HepG2 (cell line): ENCODE measurements around the gene UBAP2L. TPM values are rescaled to one million over a fixed set of nuclear protein-coding genes. Genes with fewer than 3 reads are reported as not detected.

ENCODE experiments used
- ARHGAP35 ChIP-seq: sonication (generic); formaldehyde crosslinking; IDR thresholded peaks from 2 replicates; pipeline ENCODE4 v1.9.0; 2022; ENCODE audit warnings: mild to moderate bottlenecking, inconsistent platforms, moderate library complexity, missing genetic modification reagents, borderline replicate concordance
- ARID3A ChIP-seq: IDR thresholded peaks from 2 replicates; pipeline ENCODE4 v1.6.1; 2012; ENCODE audit warnings: low read depth, low read length, improper control_type of control experiment
- ARID4A ChIP-seq: sonication (generic); formaldehyde crosslinking; IDR thresholded peaks from 2 replicates; pipeline ENCODE4 v1.5.0; 2020; ENCODE audit warnings: mild to moderate bottlenecking, missing genetic modification reagents, borderline replicate concordance
- ELK4 ChIP-seq: sonication (generic); formaldehyde crosslinking; IDR thresholded peaks from 2 replicates; pipeline ENCODE4 v1.9.0; 2021; ENCODE audit warnings: missing genetic modification reagents, borderline replicate concordance
- FOXC1 ChIP-seq: sonication (generic); formaldehyde crosslinking; IDR thresholded peaks from 2 replicates; pipeline ENCODE4 v1.8.0; 2022; ENCODE audit warnings: mild to moderate bottlenecking, missing genetic modification reagents, borderline replicate concordance
- FOXP4 ChIP-seq: sonication (generic); formaldehyde crosslinking; IDR thresholded peaks from 2 replicates; pipeline ENCODE4 v1.4.0; 2020; ENCODE audit warnings: missing genetic modification reagents
- PLSCR1 ChIP-seq: sonication (generic); formaldehyde crosslinking; IDR thresholded peaks from 2 replicates; pipeline ENCODE4 v1.5.0; 2020; ENCODE audit warnings: missing genetic modification reagents, mild to moderate bottlenecking, borderline replicate concordance
- POLR2AphosphoS5 ChIP-seq: IDR thresholded peaks from 2 replicates; pipeline ENCODE4 v1.6.1; 2012; ENCODE audit warnings: low read depth, low read length
- SATB2 ChIP-seq: sonication (generic); formaldehyde crosslinking; IDR thresholded peaks from 2 replicates; pipeline ENCODE4 v1.5.0; 2020; ENCODE audit warnings: missing genetic modification reagents
- WIZ ChIP-seq: sonication (generic); formaldehyde crosslinking; IDR thresholded peaks from 2 replicates; pipeline ENCODE4 v1.5.1; 2020; ENCODE audit warnings: mild to moderate bottlenecking, missing genetic modification reagents
- ZFP90 ChIP-seq: sonication (generic); formaldehyde crosslinking; IDR thresholded peaks from 2 replicates; pipeline ENCODE4 v1.8.0; 2022; ENCODE audit warnings: missing genetic modification reagents, mild to moderate bottlenecking, inconsistent platforms, borderline replicate concordance
- ZNF331 ChIP-seq: sonication (generic); formaldehyde crosslinking; IDR thresholded peaks from 2 replicates; pipeline ENCODE4 v1.4.0; 2020; ENCODE audit warnings: missing genetic modification reagents
- ZNF543 ChIP-seq: sonication (generic); formaldehyde crosslinking; IDR thresholded peaks from 2 replicates; pipeline ENCODE4 v1.4.0; 2020; ENCODE audit warnings: mild to moderate bottlenecking, missing genetic modification reagents
- ZNF570 ChIP-seq: sonication (generic); formaldehyde crosslinking; IDR thresholded peaks from 2 replicates; pipeline ENCODE4 v1.4.0; 2020; ENCODE audit warnings: mild to moderate bottlenecking, missing genetic modification reagents, borderline replicate concordance
- polyA plus RNA-seq, 8 experiments: library from polyadenylated mRNA; depleted of rRNA in 3 of 8; stranded (reverse) in 7 of 8; unstranded in 1 of 8; fragments of >200 nt; fragmentation: Illumina TruSeq in 4 of 8; extraction: Trizol in 4 of 8; gene quantifications; 2 replicates each; pipeline versions ENCODE4 v1.2.1 to v1.2.3, GENCODE V29; 2011 to 2016; ENCODE audit warnings: low read depth in 4 of 8, missing spikeins in 1 of 8, mixed read lengths in 1 of 8; ENCODE audit not compliant: insufficient read depth in 1 of 8
- total RNA-seq, 5 experiments: library from RNA; depleted of rRNA; stranded (reverse); fragments of >200 nt; fragmentation: Illumina TruSeq; extraction: Trizol; gene quantifications; 2 replicates each; pipeline ENCODE4 v1.2.3, GENCODE V29; 2016; ENCODE audit warnings: low read depth in 1 of 5

The UBAP2L gene
- total and polyA plus RNA-seq, 2 of the 13 experiments (the other 11 are each of a cell fraction or from before 2014, with no cell fraction given) = 74.2 to 159 TPM

- TF ChIP-seq ARID3A = no peak
- TF ChIP-seq ARHGAP35 = peak; percentile 59; the same call in 1 of the 2 replicates
- no peak for TF ChIP-seq ZNF570 (CRISPR knock-in tag)
- peak; percentile 72; the same call in 1 of the 2 replicates for TF ChIP-seq ZFP90 (CRISPR knock-in tag)
- TF ChIP-seq FOXC1 (CRISPR knock-in tag) = peak; percentile 99
- 0 out of 2 replicates have a peak, but pooled peaks have one; percentile 10 for TF ChIP-seq ELK4
- TF ChIP-seq FOXP4 (CRISPR knock-in tag) = peak; percentile 74
- TF ChIP-seq POLR2AphosphoS5 = peak; percentile 95
- TF ChIP-seq ZNF543 (CRISPR knock-in tag) = 0 out of 2 replicates have a peak, but pooled peaks have one; percentile 44
- peak; percentile 50 for TF ChIP-seq ZNF331 (CRISPR knock-in tag)
- no peak; the same call in none of the 2 replicates for TF ChIP-seq SATB2
- TF ChIP-seq ARID4A (CRISPR knock-in tag) = peak; percentile 93
- no peak for TF ChIP-seq PLSCR1 (CRISPR knock-in tag)
- TF ChIP-seq WIZ (CRISPR knock-in tag) = 0 out of 2 replicates have a peak, but pooled peaks have one; percentile 32
Measured at GRCh38 chr1:154220071-154220969, at the start of gene UBAP2L (continued).
